Measurements from ENCODE around the gene SCAMP1.

DNA sequence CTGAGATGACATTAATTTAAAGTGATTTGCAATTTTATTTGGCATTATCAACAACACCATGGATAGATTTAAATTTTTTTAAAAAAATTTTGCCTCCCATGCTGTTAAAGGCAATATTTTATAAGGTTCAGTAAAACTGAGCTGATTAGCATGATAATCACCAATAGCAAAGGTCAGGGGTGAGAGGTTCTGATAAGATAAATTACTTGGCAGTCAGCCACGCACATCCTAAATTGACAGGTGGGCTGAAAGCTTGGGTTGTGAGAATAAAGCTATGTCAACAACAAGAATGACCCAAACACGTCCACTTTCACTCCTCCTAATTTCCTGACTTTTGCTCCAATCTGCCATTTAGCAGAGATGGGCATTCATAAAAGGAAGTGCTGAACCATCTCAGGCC is 161.0 kb downstream of the SCAMP1 start:
- TF ChIP-seq POLR2A (IDR thresholded peaks at IDR 0.05) (no peak), POLR2AphosphoS5 (IDR thresholded peaks at IDR 0.05) (no peak)
- TF ChIP-seq, protein P1, sequence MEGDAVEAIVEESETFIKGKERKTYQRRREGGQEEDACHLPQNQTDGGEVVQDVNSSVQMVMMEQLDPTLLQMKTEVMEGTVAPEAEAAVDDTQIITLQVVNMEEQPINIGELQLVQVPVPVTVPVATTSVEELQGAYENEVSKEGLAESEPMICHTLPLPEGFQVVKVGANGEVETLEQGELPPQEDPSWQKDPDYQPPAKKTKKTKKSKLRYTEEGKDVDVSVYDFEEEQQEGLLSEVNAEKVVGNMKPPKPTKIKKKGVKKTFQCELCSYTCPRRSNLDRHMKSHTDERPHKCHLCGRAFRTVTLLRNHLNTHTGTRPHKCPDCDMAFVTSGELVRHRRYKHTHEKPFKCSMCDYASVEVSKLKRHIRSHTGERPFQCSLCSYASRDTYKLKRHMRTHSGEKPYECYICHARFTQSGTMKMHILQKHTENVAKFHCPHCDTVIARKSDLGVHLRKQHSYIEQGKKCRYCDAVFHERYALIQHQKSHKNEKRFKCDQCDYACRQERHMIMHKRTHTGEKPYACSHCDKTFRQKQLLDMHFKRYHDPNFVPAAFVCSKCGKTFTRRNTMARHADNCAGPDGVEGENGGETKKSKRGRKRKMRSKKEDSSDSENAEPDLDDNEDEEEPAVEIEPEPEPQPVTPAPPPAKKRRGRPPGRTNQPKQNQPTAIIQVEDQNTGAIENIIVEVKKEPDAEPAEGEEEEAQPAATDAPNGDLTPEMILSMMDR (IDR thresholded peaks at IDR 0.05 in 8 of 11, conservative IDR thresholded peaks at IDR 0.05 in 3 of 11): no peak

Measured in spleen (tissue), 7 donors.